ENCODE data around the gene TENM4. TPM values are rescaled to one million over a fixed set of nuclear protein-coding genes. Genes with fewer than 3 reads are reported as not detected.

The TENM4 gene
- total and polyA plus RNA-seq, 2 of the 8 experiments (the other 6 are each of a cell fraction or from before 2014, with no cell fraction given) = 3.5 to 7.2 TPM

DNA sequence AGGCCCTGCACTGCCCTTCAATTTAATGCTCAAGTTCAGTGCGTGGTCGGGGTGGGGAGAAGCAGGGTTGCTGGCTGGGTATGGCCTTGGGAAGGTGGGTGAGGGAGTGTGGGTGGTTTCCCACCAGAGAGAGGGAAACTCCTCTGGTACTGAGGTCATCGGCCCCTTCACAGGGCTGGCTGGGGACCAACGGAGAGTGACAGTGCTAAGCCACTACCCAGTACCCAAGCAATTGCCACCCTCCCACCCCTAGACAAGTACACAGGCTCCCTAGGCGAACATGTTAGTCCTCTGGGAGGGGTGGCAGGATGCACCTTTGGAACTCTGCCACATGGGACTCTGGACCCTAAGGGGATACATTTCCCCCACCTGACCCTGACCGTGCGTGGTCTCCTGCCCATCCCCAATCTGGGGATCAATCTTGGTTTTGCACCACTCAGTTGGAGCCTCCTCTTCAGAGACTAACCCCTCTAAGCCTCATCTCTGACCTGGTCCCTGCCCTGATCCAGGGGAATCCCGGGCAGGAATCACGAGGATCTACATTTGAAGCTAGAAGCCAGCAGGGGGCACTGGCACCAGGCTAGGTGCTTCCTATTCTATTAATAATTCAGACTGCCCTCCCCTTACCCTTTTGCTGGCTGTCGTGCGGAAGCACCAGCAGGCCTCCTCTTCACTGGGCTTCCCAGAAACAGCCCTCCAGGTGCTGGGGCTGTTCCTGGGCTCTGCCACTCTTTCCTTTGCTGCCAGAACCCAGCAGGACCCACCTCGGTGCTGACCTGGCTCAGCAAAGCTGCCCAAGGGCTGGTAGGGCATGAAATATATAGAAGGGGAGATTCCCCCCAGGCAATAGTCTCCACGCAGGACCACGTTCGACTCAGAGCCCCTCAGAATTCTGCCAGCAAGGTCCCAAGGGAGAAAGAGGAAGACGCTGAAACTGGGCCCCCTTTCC lies 377.7 kb downstream of the TENM4 start:
- no peak overlapping the region for H2AFZ ChIP-seq (ENCODE audit: low read length)
- H3K79me2 ChIP-seq (ENCODE audit: control insufficient read depth in 1 of 2, insufficient read depth in 2 of 2, low read length in 2 of 2) = no peaks in the 10 kb centered on the region
- DNase-seq (ENCODE audit: low read depth in 1 of 2, low spot score in 2 of 2) (peak; percentile 31 to 64), FAIRE-seq (no peak)
- no peak overlapping the region; the same call in 1 of the 2 replicates for H2BK5ac ChIP-seq (ENCODE audit: low read depth, low read length)
- no peaks in the 10 kb centered on the region for H3K23me2 ChIP-seq (ENCODE audit: low read depth, low read length)
- peaks cover 9 to 29% (median 14%) of the 10 kb centered on the region in 4 experiments for H3K4me1 ChIP-seq (replicated peaks in 1 of 4; ENCODE audit: control insufficient read depth in 3 of 4, insufficient read depth in 4 of 4, low read length in 3 of 4)
- 0 out of 2 replicates have a peak overlapping the region, but pooled peaks have one; percentile 30 for H2AK5ac ChIP-seq (ENCODE audit: low read depth, low read length)
- WGBS, 2 experiments (ENCODE audit: extremely low coverage in 1 of 2, insufficient coverage in 1 of 2, insufficient read length in 1 of 2, insufficient replicate concordance in 2 of 2, low coverage in 1 of 2, low lambda C conversion rate in 2 of 2, missing lambda C conversion rate in 1 of 2) = 65% methylated on average over 15 of the region's 16 CpGs; no CpG with 5 or more reads in 1 of the 2 experiments
- H3K27me3 ChIP-seq (replicated peaks in 1 of 4; ENCODE audit: control insufficient read depth in 3 of 4, extremely low read depth in 1 of 4, insufficient read depth in 3 of 4, low read length in 3 of 4) = no peaks in the 10 kb centered on the region
- no peak overlapping the region for H3K4me3 ChIP-seq (ENCODE audit: extremely low read depth in 1 of 4, insufficient read depth in 2 of 4, low read depth in 3 of 4, low read length in 4 of 4)
- no peak overlapping the region for H4K8ac ChIP-seq (ENCODE audit: extremely low read depth, insufficient read depth, low read length)
- no peak overlapping the region for H2BK120ac ChIP-seq (replicated peaks; ENCODE audit: low read depth, low read length)
- H2BK12ac ChIP-seq (ENCODE audit: low read depth, low read length) = peak overlapping the region; percentile 39; the same call in 1 of the 2 replicates
- H2BK20ac ChIP-seq (ENCODE audit: low read length) = no peak overlapping the region
- no peaks in the 10 kb centered on the region for H3K79me1 ChIP-seq (ENCODE audit: low read depth, low read length)
- H4K91ac ChIP-seq (replicated peaks; ENCODE audit: insufficient read length, low read length) = peak overlapping the region; percentile 40
- ChIA-PET CTCF (ENCODE audit: partially characterized antibody) (interaction anchor here (0.5 to 5.1 kb wide), 15 partner anchors 8 to 601 kb away, joined by 3 to 32 read pairs (median 4); no protein-coding TSS in a partner anchor), POLR2A (ENCODE audit: partially characterized antibody) (no interaction called here)
- no peak overlapping the region for H3K9ac ChIP-seq (replicated peaks in 1 of 4; ENCODE audit: extremely low read depth in 1 of 4, low read depth in 3 of 4, low read length in 3 of 4)
- peak overlapping the region; percentile 7 for H4K5ac ChIP-seq (ENCODE audit: insufficient read length, low read depth, low read length)
- H3K9me3 ChIP-seq (ENCODE audit: insufficient read depth in 2 of 2, low read depth in 1 of 2, low read length in 1 of 2) = no peaks in the 10 kb centered on the region
- H3K4ac ChIP-seq (replicated peaks; ENCODE audit: insufficient read length, low read depth, low read length) = no peak overlapping the region
- no peak overlapping the region for H3K14ac ChIP-seq (ENCODE audit: insufficient read length)
- 0 out of 4 replicates have a peak overlapping the region, but pooled peaks of 1 of the 2 experiments have one; percentile 14 for H3K4me2 ChIP-seq (ENCODE audit: insufficient read depth in 1 of 2, low read depth in 2 of 2, low read length in 2 of 2)
- TF ChIP-seq GTF2F1 (IDR thresholded peaks at IDR 0.05; ENCODE audit: borderline replicate concordance, low read depth, low read length) (no peak), RAD21 (IDR thresholded peaks at IDR 0.05 in 1 of 2, conservative IDR thresholded peaks at IDR 0.05 in 1 of 2; ENCODE audit: low read depth in 2 of 2, low read length in 2 of 2) (peak; percentile 40 to 56), SAP30 (IDR thresholded peaks at IDR 0.05; ENCODE audit: insufficient read depth, insufficient replicate concordance, low read length) (no peak)
- TF ChIP-seq, protein P1, sequence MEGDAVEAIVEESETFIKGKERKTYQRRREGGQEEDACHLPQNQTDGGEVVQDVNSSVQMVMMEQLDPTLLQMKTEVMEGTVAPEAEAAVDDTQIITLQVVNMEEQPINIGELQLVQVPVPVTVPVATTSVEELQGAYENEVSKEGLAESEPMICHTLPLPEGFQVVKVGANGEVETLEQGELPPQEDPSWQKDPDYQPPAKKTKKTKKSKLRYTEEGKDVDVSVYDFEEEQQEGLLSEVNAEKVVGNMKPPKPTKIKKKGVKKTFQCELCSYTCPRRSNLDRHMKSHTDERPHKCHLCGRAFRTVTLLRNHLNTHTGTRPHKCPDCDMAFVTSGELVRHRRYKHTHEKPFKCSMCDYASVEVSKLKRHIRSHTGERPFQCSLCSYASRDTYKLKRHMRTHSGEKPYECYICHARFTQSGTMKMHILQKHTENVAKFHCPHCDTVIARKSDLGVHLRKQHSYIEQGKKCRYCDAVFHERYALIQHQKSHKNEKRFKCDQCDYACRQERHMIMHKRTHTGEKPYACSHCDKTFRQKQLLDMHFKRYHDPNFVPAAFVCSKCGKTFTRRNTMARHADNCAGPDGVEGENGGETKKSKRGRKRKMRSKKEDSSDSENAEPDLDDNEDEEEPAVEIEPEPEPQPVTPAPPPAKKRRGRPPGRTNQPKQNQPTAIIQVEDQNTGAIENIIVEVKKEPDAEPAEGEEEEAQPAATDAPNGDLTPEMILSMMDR (IDR thresholded peaks at IDR 0.05; ENCODE audit: control extremely low read depth in 1 of 3, insufficient read depth in 1 of 3, low read depth in 1 of 3, low read length in 3 of 3) = peak; percentile 42 to 55 (median 45)
- no peak overlapping the region for H2BK15ac ChIP-seq (ENCODE audit: low read length)
- no peak overlapping the region for H3K27ac ChIP-seq (ENCODE audit: low read depth, low read length)
- no peak overlapping the region for H3K56ac ChIP-seq (replicated peaks; ENCODE audit: insufficient read length, low read depth, low read length)
- H3K18ac ChIP-seq (ENCODE audit: extremely low read depth, low read length) = no peak overlapping the region; the same call in 1 of the 2 replicates
- H3K23ac ChIP-seq (ENCODE audit: insufficient read length) = no peak overlapping the region
- H4K20me1 ChIP-seq (replicated peaks in 1 of 2; ENCODE audit: control insufficient read depth in 1 of 2, insufficient read depth in 2 of 2, low read length in 2 of 2) = no peaks in the 10 kb centered on the region
- no peaks in the 10 kb centered on the region for H3K36me3 ChIP-seq (ENCODE audit: control insufficient read depth in 2 of 4, insufficient read depth in 4 of 4, low read length in 3 of 4)
